ENCODE measurements around the gene RUSC1. TPM values are rescaled to one million over a fixed set of nuclear protein-coding genes. Genes with fewer than 3 reads are reported as not detected.

Gene RUSC1
- total RNA-seq, 4 donors from 2014 or later: 11.5 to 21.1 (median 12.5) TPM

GRCh38 chr1:155323729-155324036 lies 3.0 kb downstream of the RUSC1 start:
- DNase-seq (ENCODE audit: low spot score) (no peak), ATAC-seq (ENCODE audit: low FRiP score) (peak; percentile 62)
- no peak for TF ChIP-seq CTCF (IDR thresholded peaks at IDR 0.05)

- ATAC-seq (ENCODE audit: low FRiP score): peak; percentile 83
- no peak for TF ChIP-seq CTCF (IDR thresholded peaks at IDR 0.05)
Observed at GRCh38 chr1:155324037-155324716, 3.5 kb downstream of the RUSC1 start.

DNA sequence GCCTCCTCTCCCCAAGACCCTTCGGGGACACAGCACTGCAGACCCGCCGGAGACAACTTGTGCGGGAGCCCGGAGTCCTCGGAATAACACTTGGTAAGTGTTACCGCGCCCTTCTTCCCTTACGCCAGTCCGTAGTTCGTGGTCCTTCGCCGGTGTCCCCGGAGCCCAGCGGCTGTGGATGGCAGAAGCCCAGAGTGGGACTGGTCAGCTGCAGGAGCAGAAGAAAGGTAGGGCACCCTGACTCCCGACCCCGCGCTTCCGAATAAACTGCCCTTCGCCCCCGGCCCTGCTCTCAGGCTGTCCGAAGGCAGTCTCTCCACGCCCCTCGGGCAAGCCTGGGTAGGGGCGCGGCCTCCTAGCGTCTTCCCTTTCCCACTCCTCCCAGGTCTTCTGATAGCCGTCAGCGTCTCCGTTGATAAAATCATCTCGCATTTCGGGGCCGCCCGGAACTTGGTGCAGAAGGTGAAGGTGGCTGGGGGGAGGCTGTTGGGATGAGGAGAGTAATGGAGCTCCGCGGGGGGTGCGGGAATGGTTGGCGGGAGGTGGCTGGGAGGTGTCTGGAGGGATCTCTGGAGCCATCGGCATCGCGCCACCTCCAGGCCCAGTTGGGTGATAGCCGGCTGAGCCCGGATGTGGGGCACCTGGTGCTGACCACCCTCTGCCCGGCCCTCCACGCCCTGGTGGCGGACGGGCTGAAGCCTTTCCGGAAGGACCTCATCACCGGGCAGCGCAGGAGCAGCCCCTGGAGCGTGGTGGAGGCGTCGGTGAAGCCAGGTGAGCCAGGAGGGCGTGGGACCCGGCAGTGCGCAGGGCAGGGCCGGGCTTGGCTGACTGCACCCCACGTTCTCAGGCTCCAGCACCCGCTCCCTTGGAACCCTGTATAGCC lies 4.3 kb downstream of the RUSC1 start:
- peak; percentile 8 for ATAC-seq (ENCODE audit: low FRiP score)
- DNase-seq (ENCODE audit: low spot score): no peak
- TF ChIP-seq CTCF (IDR thresholded peaks at IDR 0.05): no peak

More at GRCh38 chr1:155324037-155324716, 3.5 kb downstream of the RUSC1 start:
- peak; percentile 77 for DNase-seq (ENCODE audit: low spot score)

DNA sequence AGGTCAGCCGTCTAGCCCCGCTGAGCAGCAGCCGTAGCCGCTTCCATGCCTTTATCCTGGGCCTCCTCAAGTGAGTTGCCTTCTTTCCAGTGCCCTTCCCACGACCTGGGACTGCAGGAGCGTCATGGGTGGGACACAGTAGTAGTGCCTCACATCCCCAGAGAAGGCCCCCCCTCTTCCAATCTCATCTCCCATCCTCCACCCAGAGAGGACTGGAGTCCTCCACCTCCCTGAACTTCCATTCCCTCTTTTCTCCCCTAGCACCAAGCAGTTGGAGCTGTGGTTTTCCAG lies 4.9 kb downstream of the RUSC1 start:
- DNase-seq (ENCODE audit: low spot score): no peak
- no peak for ATAC-seq (ENCODE audit: low FRiP score)
- no peak for TF ChIP-seq CTCF (IDR thresholded peaks at IDR 0.05)

GRCh38 chr1:155326020-155326526 lies 5.4 kb downstream of the RUSC1 start:
- DNase-seq (ENCODE audit: low spot score): no peak
- TF ChIP-seq CTCF (IDR thresholded peaks at IDR 0.05): no peak
- no peak for ATAC-seq (ENCODE audit: low FRiP score)

DNA sequence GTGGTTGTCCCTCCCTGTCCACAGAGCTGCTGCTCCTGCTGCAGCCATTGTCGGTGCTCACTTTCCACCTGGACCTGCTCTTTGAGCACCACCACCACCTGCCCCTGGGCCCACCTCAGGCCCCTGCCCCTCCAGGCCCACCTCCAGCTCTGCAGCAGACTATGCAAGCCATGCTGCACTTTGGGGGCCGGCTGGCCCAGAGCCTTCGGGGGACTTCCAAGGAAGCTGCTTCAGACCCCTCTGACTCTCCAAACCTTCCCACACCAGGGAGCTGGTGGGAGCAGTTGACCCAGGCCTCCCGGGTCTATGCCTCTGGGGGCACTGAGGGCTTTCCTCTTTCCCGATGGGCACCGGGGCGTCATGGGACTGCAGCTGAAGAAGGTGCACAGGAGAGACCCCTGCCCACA lies 5.9 kb downstream of the RUSC1 start:
- ATAC-seq (ENCODE audit: low FRiP score) (no peak), DNase-seq (ENCODE audit: low spot score) (no peak)
- TF ChIP-seq CTCF (IDR thresholded peaks at IDR 0.05): no peak

Measured in omental fat pad (tissue), 4 donors.